GM21515 (cell line): ENCODE data around the gene LITAF.

ENCODE experiments used
- ATAC-seq: cut with Tn5 transposase; IDR thresholded peaks from one replicate; pipeline ENCODE4 v1.9.1; 2021; ENCODE audit not compliant: unreplicated experiment

LITAF gene

DNA sequence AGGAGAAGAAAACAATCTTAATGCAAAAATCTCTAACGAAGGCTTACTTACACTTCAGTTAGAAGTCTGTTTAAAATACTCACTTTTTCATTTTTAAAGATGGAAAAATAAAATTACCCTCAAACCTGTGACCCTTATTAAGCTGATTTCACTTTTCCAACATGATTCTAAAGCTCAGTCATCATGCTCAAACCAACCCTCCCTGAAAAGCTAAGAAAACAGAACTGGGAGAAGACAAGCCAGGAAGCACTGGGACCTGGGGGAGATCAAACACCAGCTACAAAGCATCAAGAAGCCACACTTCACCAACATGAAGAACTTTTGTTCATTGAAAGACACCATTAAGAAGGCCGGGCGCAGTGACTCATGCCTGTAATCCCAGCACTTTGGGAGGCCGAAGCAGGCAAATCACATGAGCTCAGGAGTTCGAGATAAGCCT, 88.8 kb downstream of the LITAF start:
- ATAC-seq: no peak
